Liver (tissue), 9 donors: ENCODE results near the gene TYMP. TPM values are rescaled to one million over a fixed set of nuclear protein-coding genes. Genes with fewer than 3 reads are reported as not detected.

Experiments
- DNase-seq: peaks from one replicate; pipeline ENCODE4 v3.0.0-alpha.2; 2017; ENCODE audit warnings: low spot score
- H3K27ac ChIP-seq, 2 donors: one replicate each; pipeline ENCODE4 v1.7.0; 2013; ENCODE audit warnings: inconsistent platforms in 2 of 2, low read length in 2 of 2, control low read depth in 1 of 2, low read depth in 1 of 2, mild to moderate bottlenecking in 1 of 2
- H3K27me3 ChIP-seq, 4 donors: one replicate each; pipeline versions ENCODE4 v1.6.1 to v1.7.0; 2013; ENCODE audit warnings: low read length in 3 of 4, inconsistent platforms in 1 of 4, mild to moderate bottlenecking in 1 of 4, moderate library complexity in 1 of 4; ENCODE audit not compliant: control insufficient read depth in 4 of 4, insufficient read depth in 4 of 4
- H3K36me3 ChIP-seq, 4 donors: one replicate each; pipeline versions ENCODE4 v1.6.1 to v1.7.0; 2013; ENCODE audit warnings: low read length in 3 of 4, mild to moderate bottlenecking in 3 of 4, low read depth in 1 of 4, moderate library complexity in 1 of 4; ENCODE audit not compliant: control insufficient read depth in 4 of 4, insufficient read depth in 3 of 4
- H3K4me1 ChIP-seq, 4 donors: one replicate each; pipeline versions ENCODE4 v1.6.1 to v1.7.0; 2013; ENCODE audit warnings: low read length in 3 of 4, mild to moderate bottlenecking in 3 of 4, moderate library complexity in 1 of 4; ENCODE audit not compliant: control insufficient read depth in 4 of 4, insufficient read depth in 4 of 4
- H3K4me3 ChIP-seq, 3 donors: one replicate each; pipeline versions ENCODE4 v1.6.1 to v1.7.0; 2013; ENCODE audit warnings: low read length in 3 of 3, control low read depth in 1 of 3, low read depth in 1 of 3, mild to moderate bottlenecking in 1 of 3
- H3K9ac ChIP-seq, 2 donors: one replicate each; pipeline ENCODE4 v1.7.0; 2013; ENCODE audit warnings: low read length in 2 of 2, mild to moderate bottlenecking in 2 of 2, moderate library complexity in 2 of 2, control low read depth in 1 of 2, low read depth in 1 of 2
- H3K9me3 ChIP-seq, 4 donors: one replicate each; pipeline versions ENCODE4 v1.6.1 to v1.7.0; 2013; ENCODE audit warnings: low read length in 3 of 4; ENCODE audit not compliant: control insufficient read depth in 4 of 4
- ATF3 ChIP-seq: IDR thresholded peaks from 2 replicates; pipeline ENCODE4 v1.6.1; 2016; ENCODE audit warnings: antibody characterized with exemption
- CTCF ChIP-seq: fragments of 150-350 bp; IDR thresholded peaks from 2 replicates; pipeline ENCODE4 v1.5.1; 2017; ENCODE audit warnings: improper control_type of control experiment, low read depth, low read length; ENCODE audit not compliant: missing input control
- EGR1 ChIP-seq, 2 donors: IDR thresholded peaks; 2 replicates each; pipeline ENCODE4 v1.6.1; 2016 to 2018; ENCODE audit warnings: antibody characterized with exemption in 2 of 2, low read depth in 2 of 2
- FOXA1 ChIP-seq: IDR thresholded peaks from 2 replicates; pipeline ENCODE4 v1.6.1; 2016; ENCODE audit warnings: antibody characterized with exemption
- FOXA2 ChIP-seq: IDR thresholded peaks from 2 replicates; pipeline ENCODE4 v1.6.1; 2016; ENCODE audit warnings: antibody characterized with exemption
- MAX ChIP-seq: IDR thresholded peaks from 2 replicates; pipeline ENCODE4 v1.6.1; 2016; ENCODE audit warnings: antibody characterized with exemption
- REST ChIP-seq: IDR thresholded peaks from 2 replicates; pipeline ENCODE4 v1.6.1; 2016; ENCODE audit warnings: antibody characterized with exemption, mild to moderate bottlenecking
- TAF1 ChIP-seq: conservative IDR thresholded peaks from 2 replicates; pipeline ENCODE4 v1.6.1; 2016; ENCODE audit warnings: antibody characterized with exemption, mild to moderate bottlenecking
- ZBTB33 ChIP-seq: IDR thresholded peaks from 2 replicates; pipeline ENCODE4 v1.6.1; 2016; ENCODE audit warnings: antibody characterized with exemption
- WGBS: extraction: QIAGEN DNeasy Blood & Tissue Kit; methylation state at CpG from one replicate; pipeline ENCODE4 v1.1.7; 2013; 5-methylcytosine and 5-hydroxymethylcytosine counted together
- polyA plus RNA-seq, 2 donors: library from polyadenylated mRNA; stranded (reverse) in 1 of 2; unstranded in 1 of 2; fragments of 200-250 nt in 1 of 2; fragments of >200 nt in 1 of 2; fragmentation: Nextera tagmentation in 1 of 2; extraction: Ambion mirVana in 1 of 2; gene quantifications; one replicate each; pipeline versions ENCODE4 v1.2.1 to v1.2.3, GENCODE V29; 2013 to 2015
- total RNA-seq, 2 donors: library from RNA; depleted of rRNA; stranded (reverse); fragments of >200 nt; gene quantifications; one replicate each; pipeline ENCODE4 v1.2.3, GENCODE V29; 2014
- donor health status: healthy.
- donor health status: healthy.
- donor health status: healthy.
- donor health status: healthy.
- donor health status: healthy.

TYMP gene
- total and polyA plus RNA-seq, 4 donors: 34.0 to 109 (median 65.5) TPM

GRCh38 chr22:50505776-50506610 lies 23.8 kb downstream of the TYMP start:
- Histone ChIP-seq H3K4me1 (peaks cover 11 to 27% (median 24%) of the 10 kb centered on the region in 4 donors), H3K27ac (no peak overlapping the region), H3K36me3 (peaks cover 0 to 21% (median 7%) of the 10 kb centered on the region in 4 donors), H3K9ac (no peak overlapping the region), H3K9me3 (no peaks in the 10 kb centered on the region), H3K27me3 (no peaks in the 10 kb centered on the region), H3K4me3 (peak overlapping the region in 1 of 3 donors; percentile 89)
- DNase-seq: no peak
- 93% methylated on average over 41 of the region's 41 CpGs for WGBS
- no peak for TF ChIP-seq EGR1 (IDR thresholded peaks at IDR 0.05; ENCODE audit: low read depth in 2 of 2)

GRCh38 chr22:50505276-50505775 lies 24.5 kb downstream of the TYMP start:
- peaks cover 11 to 27% (median 24%) of the 10 kb centered on the region in 4 donors for H3K4me1 ChIP-seq
- no peak for DNase-seq
- H3K9me3 ChIP-seq: no peaks in the 10 kb centered on the region
- WGBS: 95% methylated on average over 14 of the region's 14 CpGs
- TF ChIP-seq REST (no peak), EGR1 (IDR thresholded peaks at IDR 0.05; ENCODE audit: low read depth in 2 of 2) (no peak), ATF3 (no peak), ZBTB33 (no peak), MAX (no peak)
- H3K27ac ChIP-seq: no peak overlapping the region
- H3K27me3 ChIP-seq: no peaks in the 10 kb centered on the region
- H3K4me3 ChIP-seq: no peak overlapping the region
- H3K9ac ChIP-seq: no peak overlapping the region
- H3K36me3 ChIP-seq: peaks cover 0 to 21% (median 7%) of the 10 kb centered on the region in 4 donors

GRCh38 chr22:50504369-50505211 lies 25.2 kb downstream of the TYMP start:
- DNase-seq: no peak
- H3K9me3 ChIP-seq: no peaks in the 10 kb centered on the region
- WGBS: 97% methylated on average over 44 of the region's 44 CpGs
- H3K27ac ChIP-seq: no peak overlapping the region
- H3K4me1 ChIP-seq: peaks cover 10 to 27% (median 24%) of the 10 kb centered on the region in 4 donors
- no peak overlapping the region for H3K4me3 ChIP-seq
- no peaks in the 10 kb centered on the region for H3K27me3 ChIP-seq
- no peak overlapping the region for H3K9ac ChIP-seq
- H3K36me3 ChIP-seq: peaks cover 0 to 21% (median 7%) of the 10 kb centered on the region in 4 donors
- no peak for TF ChIP-seq CTCF
- no peak for TF ChIP-seq TAF1
- TF ChIP-seq REST: no peak
- no peak for TF ChIP-seq FOXA2
- TF ChIP-seq FOXA1: no peak
- TF ChIP-seq ATF3: no peak
- no peak for TF ChIP-seq EGR1 (IDR thresholded peaks at IDR 0.05; ENCODE audit: low read depth in 2 of 2)
